Hippocampal formation (tissue), 2 donors: ENCODE data around the gene RRP1B.

Experiments used
- DNase-seq, 2 donors: peaks; one replicate each; lab custom pipeline; 2025; lab: John Stamatoyannopoulos, UW

Gene RRP1B

GRCh38 chr21:43740497-43741156 is 81.3 kb downstream of the RRP1B start:
- DNase-seq: peak; percentile 47 to 52

GRCh38 chr21:43741423-43742096 is 82.2 kb downstream of the RRP1B start:
- DNase-seq: no peak

GRCh38 chr21:43743947-43744346 is 84.6 kb downstream of the RRP1B start:
- no peak for DNase-seq

- no peak for DNase-seq
Measured at GRCh38 chr21:43744725-43745124, 85.4 kb downstream of the RRP1B start.
